ENCODE results near the gene HS2ST1. TPM values are rescaled to one million over a fixed set of nuclear protein-coding genes. Genes with fewer than 3 reads are reported as not detected.
"Not testable (repeated sequence)": the region's sequence is repeated elsewhere in the genome, so short reads cannot be mapped to it uniquely, and the experiment has no call there.

HS2ST1 gene
- total RNA-seq, 1 experiment from 2014 or later = 35.0 TPM

DNA sequence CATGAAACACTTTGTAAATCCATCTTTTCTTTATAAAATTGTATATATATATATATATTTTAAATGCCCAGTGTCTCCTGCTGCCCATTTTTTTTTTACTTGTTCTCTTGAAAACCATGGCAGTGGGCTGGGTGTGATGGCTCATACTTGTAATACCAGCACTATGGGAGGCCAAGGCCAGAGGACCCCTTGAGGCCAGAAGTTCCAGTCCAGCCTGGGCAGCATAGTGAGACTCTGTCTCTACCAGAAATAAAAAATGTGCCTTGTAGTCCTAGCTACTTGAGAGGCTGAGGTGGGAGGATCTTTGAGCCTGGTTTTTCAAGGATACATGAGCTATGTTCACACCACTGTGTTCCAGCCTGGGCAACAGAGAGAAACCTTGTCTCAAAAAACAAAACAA, 62.2 kb downstream of the HS2ST1 start:
- no peak overlapping the region for H3K27ac ChIP-seq
- H2AFZ ChIP-seq = no peak overlapping the region
- H3K9me2 ChIP-seq (ENCODE audit: insufficient read depth) = no peaks in the 10 kb centered on the region; the same call in 1 of the 2 replicates
- no peaks in the 10 kb centered on the region for H3K9me3 ChIP-seq (ENCODE audit: insufficient read depth, low read depth)
- ChIA-PET POLR2A (ENCODE audit: unreplicated experiment) (no interaction called here), CTCF (no interaction called here)
- DNase-seq = no peak
- no peak overlapping the region for H3K4me3 ChIP-seq
- no TSS peak for BruUV-seq (replicated peaks)
- no peaks in the 10 kb centered on the region for H3K27me3 ChIP-seq (ENCODE audit: insufficient read depth, low read depth)
- 0 out of 2 replicates have a peak, but pooled peaks cover 3% of the 10 kb centered on the region for H3K4me1 ChIP-seq (replicated peaks; ENCODE audit: insufficient read depth)
- no peaks in the 10 kb centered on the region for H3F3A ChIP-seq (ENCODE audit: insufficient read depth, low read depth)
- H3K4me2 ChIP-seq = no peak overlapping the region
- no peak for TF ChIP-seq EZH2 (IDR thresholded peaks at IDR 0.05; ENCODE audit: low read depth)
- TF ChIP-seq, protein P1, sequence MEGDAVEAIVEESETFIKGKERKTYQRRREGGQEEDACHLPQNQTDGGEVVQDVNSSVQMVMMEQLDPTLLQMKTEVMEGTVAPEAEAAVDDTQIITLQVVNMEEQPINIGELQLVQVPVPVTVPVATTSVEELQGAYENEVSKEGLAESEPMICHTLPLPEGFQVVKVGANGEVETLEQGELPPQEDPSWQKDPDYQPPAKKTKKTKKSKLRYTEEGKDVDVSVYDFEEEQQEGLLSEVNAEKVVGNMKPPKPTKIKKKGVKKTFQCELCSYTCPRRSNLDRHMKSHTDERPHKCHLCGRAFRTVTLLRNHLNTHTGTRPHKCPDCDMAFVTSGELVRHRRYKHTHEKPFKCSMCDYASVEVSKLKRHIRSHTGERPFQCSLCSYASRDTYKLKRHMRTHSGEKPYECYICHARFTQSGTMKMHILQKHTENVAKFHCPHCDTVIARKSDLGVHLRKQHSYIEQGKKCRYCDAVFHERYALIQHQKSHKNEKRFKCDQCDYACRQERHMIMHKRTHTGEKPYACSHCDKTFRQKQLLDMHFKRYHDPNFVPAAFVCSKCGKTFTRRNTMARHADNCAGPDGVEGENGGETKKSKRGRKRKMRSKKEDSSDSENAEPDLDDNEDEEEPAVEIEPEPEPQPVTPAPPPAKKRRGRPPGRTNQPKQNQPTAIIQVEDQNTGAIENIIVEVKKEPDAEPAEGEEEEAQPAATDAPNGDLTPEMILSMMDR (conservative IDR thresholded peaks at IDR 0.05) = no peak
- intact Hi-C loops (cut with micrococcal nuclease; ENCODE audit: unreplicated experiment) = loop anchor here (10.0 kb wide), 1 partner anchor 98 kb away; no protein-coding TSS in a partner anchor
- H3K36me3 ChIP-seq (ENCODE audit: low read depth) = 0 out of 2 replicates have a peak, but pooled peaks cover 3% of the 10 kb centered on the region
- H3K79me2 ChIP-seq (ENCODE audit: low read depth) = peaks cover 18% of the 10 kb centered on the region; the same call in 1 of the 2 replicates
- H4K20me1 ChIP-seq (ENCODE audit: insufficient read depth) = peaks cover 3% of the 10 kb centered on the region

DNA sequence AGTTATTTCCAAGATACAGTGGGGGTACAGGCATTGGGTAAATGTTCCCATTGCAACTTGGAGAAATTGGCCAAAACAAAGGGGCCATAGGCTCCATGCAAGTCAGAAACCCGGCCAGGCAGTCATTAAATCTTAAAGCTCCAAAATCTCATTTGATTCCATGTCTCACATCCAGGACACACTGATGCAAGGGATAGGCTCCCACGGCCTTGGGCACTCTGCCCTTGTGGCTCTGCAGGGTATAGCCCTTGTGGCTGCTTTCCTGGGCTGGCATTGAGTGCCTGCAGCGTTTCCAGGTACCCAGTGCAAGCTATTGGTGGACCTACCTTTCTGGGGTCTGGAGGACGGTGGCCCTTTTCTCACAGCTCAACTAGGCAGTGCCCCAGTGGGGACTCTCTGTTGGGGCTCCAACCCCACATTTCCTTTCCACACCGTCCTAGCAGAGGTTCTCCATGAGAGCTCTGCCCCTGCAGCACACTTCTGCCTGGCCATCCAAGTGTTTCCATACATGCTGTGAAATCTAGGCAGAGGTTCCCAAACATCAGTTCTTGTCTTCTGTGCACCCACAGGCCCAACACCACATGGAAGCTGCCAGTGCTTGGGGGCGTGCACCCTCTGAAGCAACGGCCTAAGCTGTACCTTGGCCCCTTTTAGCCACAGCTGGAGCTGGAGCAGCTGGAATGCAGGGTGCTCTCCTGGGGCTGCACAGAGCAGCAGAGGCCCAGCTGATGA, 67.2 kb downstream of the HS2ST1 start:
- ChIA-PET POLR2A (ENCODE audit: unreplicated experiment) (no interaction called here), CTCF (no interaction called here)
- Histone ChIP-seq H3K27ac (no peak overlapping the region), H3K4me2 (no peak overlapping the region), H3K4me3 (no peak overlapping the region), H3K79me2 (ENCODE audit: low read depth) (no peaks in the 10 kb centered on the region), H3F3A (ENCODE audit: insufficient read depth, low read depth) (no peaks in the 10 kb centered on the region), H3K9me2 (ENCODE audit: insufficient read depth) (no peaks in the 10 kb centered on the region; the same call in 1 of the 2 replicates), H3K36me3 (ENCODE audit: low read depth) (0 out of 2 replicates have a peak, but pooled peaks cover 3% of the 10 kb centered on the region), H3K27me3 (ENCODE audit: insufficient read depth, low read depth) (no peaks in the 10 kb centered on the region), H4K20me1 (ENCODE audit: insufficient read depth) (no peaks in the 10 kb centered on the region), H2AFZ (no peak overlapping the region), H3K4me1 (replicated peaks; ENCODE audit: insufficient read depth) (no peaks in the 10 kb centered on the region), H3K9me3 (ENCODE audit: insufficient read depth, low read depth) (no peaks in the 10 kb centered on the region)
- intact Hi-C loops (cut with micrococcal nuclease; ENCODE audit: unreplicated experiment) = no loop called here
- DNase-seq = no peak
- BruUV-seq (replicated peaks) = no TSS peak
- TF ChIP-seq EZH2 (IDR thresholded peaks at IDR 0.05; ENCODE audit: low read depth) = no peak

DNA sequence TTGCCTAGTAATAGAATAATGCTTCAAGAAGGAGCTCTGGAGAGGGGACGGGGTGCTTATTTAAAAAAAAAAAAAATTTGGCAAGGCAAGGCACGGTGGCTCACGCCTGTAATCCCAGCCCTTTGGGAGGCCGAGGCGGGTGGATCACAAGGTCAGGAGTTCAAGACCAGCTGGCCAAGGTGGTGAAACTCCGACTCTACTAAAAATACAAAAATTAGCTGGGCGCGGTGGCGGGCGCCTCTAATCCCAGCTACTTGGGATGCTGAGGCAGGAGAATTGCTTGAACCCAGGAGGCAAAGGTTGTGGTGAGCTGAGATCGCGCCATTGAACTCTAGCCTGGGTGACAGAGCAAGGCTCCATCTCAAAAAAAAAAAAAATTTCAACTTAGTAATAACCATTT, 69.2 kb downstream of the HS2ST1 start:
- H2AFZ ChIP-seq; H3K27ac ChIP-seq; H3K4me1 ChIP-seq (replicated peaks; ENCODE audit: insufficient read depth); H4K20me1 ChIP-seq (ENCODE audit: insufficient read depth); CTCF ChIA-PET; H3K9me2 ChIP-seq (ENCODE audit: insufficient read depth); BruUV-seq (replicated peaks); H3K4me2 ChIP-seq; H3K27me3 ChIP-seq (ENCODE audit: insufficient read depth, low read depth); DNase-seq; H3K79me2 ChIP-seq (ENCODE audit: low read depth); H3F3A ChIP-seq (ENCODE audit: insufficient read depth, low read depth); H3K36me3 ChIP-seq (ENCODE audit: low read depth); H3K4me3 ChIP-seq; H3K9me3 ChIP-seq (ENCODE audit: insufficient read depth, low read depth); intact Hi-C loops (cut with micrococcal nuclease; ENCODE audit: unreplicated experiment): not testable (repeated sequence)
- POLR2A ChIA-PET (ENCODE audit: unreplicated experiment) = interaction anchor here (0.7 kb wide), 1 partner anchor 50 kb away, joined by 4 read pairs; no protein-coding TSS in a partner anchor

DNA sequence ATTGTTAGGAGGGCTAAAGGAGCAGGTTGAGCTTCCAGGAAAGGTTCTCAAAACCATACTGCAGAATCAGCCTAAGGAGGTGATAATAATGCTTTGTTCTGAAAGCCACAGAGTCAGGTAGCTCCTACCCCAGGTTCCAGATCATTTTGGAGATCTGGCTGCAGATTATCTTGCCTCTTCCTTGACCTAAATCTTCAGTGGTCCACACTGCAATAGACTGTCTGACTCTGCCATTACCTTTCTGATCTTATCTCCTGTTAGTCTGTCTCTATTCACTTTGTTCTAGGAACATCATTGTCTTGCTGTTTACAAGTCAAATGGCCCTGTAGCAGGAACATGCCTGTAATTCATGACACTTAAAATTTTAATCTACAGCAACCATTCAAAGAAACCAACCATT, 73.0 kb downstream of the HS2ST1 start:
- BruUV-seq (replicated peaks) = no TSS peak
- DNase-seq = no peak
- no peaks in the 10 kb centered on the region for H3K36me3 ChIP-seq (ENCODE audit: low read depth)
- H4K20me1 ChIP-seq (ENCODE audit: insufficient read depth) = no peaks in the 10 kb centered on the region
- no peak overlapping the region for H3K4me2 ChIP-seq
- no peaks in the 10 kb centered on the region for H3K27me3 ChIP-seq (ENCODE audit: insufficient read depth, low read depth)
- H2AFZ ChIP-seq = no peak overlapping the region
- no peaks in the 10 kb centered on the region for H3K9me3 ChIP-seq (ENCODE audit: insufficient read depth, low read depth)
- ChIA-PET POLR2A (ENCODE audit: unreplicated experiment) (interaction anchor here (0.6 kb wide), 1 partner anchor 13 kb away, joined by 5 read pairs; no protein-coding TSS in a partner anchor), CTCF (no interaction called here)
- no peaks in the 10 kb centered on the region for H3K79me2 ChIP-seq (ENCODE audit: low read depth)
- no peak overlapping the region for H3K27ac ChIP-seq
- intact Hi-C loops (cut with micrococcal nuclease; ENCODE audit: unreplicated experiment) = no loop called here
- peaks cover 4% of the 10 kb centered on the region for H3F3A ChIP-seq (ENCODE audit: insufficient read depth, low read depth)
- TF ChIP-seq EZH2 (IDR thresholded peaks at IDR 0.05; ENCODE audit: low read depth) = no peak
- TF ChIP-seq, protein P1 (conservative IDR thresholded peaks at IDR 0.05) = no peak
- H3K9me2 ChIP-seq (ENCODE audit: insufficient read depth) = no peaks in the 10 kb centered on the region
- H3K4me1 ChIP-seq (replicated peaks; ENCODE audit: insufficient read depth) = peaks cover 16% of the 10 kb centered on the region
- no peak overlapping the region for H3K4me3 ChIP-seq

Measured in PC-9 (cell line).